Vagina (tissue), 2 donors: ENCODE data around the gene FMN2.

ENCODE experiments used
- POLR2AphosphoS5 ChIP-seq, 2 donors: sonication (generic); formaldehyde crosslinking; IDR thresholded peaks; one replicate each; pipeline ENCODE4 v1.9.0; 2017; ENCODE audit warnings: antibody characterized with exemption in 2 of 2, mild to moderate bottlenecking in 2 of 2, low read depth in 1 of 2; ENCODE audit not compliant: insufficient read depth in 1 of 2
- TF ChIP-seq, protein P1 (sequence below), 3 experiments: fragments of 450-650 bp in 2 of 3; fragments of 200-600 bp in 1 of 3; sonication (generic) in 1 of 3; IDR thresholded peaks; one replicate each; pipeline ENCODE4 v1.5.1; 2017 to 2019; ENCODE audit warnings: antibody characterized with exemption in 3 of 3, mild to moderate bottlenecking in 2 of 3, moderate library complexity in 2 of 3

DNA sequence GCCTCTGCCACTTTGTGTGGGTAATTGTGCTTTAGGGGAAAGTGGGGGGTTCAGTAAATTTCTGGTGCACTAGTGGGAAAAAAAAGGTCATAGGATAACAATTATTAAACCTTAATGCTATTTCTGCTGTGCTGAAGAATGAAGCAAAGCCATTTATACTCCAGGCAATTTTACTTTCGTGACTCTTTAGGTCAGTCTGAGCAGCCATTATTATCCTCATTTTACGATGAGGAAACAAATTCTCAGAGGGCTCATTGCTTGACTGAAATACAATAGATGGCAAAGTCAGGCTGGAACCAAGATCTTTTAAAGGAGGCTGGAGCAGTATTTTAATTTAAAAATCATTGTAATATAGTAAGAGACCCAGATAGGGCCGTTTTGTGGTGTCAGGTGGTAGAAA, 272.2 kb downstream of the FMN2 start:
- TF ChIP-seq, protein P1, sequence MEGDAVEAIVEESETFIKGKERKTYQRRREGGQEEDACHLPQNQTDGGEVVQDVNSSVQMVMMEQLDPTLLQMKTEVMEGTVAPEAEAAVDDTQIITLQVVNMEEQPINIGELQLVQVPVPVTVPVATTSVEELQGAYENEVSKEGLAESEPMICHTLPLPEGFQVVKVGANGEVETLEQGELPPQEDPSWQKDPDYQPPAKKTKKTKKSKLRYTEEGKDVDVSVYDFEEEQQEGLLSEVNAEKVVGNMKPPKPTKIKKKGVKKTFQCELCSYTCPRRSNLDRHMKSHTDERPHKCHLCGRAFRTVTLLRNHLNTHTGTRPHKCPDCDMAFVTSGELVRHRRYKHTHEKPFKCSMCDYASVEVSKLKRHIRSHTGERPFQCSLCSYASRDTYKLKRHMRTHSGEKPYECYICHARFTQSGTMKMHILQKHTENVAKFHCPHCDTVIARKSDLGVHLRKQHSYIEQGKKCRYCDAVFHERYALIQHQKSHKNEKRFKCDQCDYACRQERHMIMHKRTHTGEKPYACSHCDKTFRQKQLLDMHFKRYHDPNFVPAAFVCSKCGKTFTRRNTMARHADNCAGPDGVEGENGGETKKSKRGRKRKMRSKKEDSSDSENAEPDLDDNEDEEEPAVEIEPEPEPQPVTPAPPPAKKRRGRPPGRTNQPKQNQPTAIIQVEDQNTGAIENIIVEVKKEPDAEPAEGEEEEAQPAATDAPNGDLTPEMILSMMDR (IDR thresholded peaks at IDR 0.05): no peak
- no peak for TF ChIP-seq POLR2AphosphoS5 (IDR thresholded peaks at IDR 0.05; ENCODE audit: insufficient read depth in 1 of 2, low read depth in 1 of 2)
